Activated naive CD4-positive, alpha-beta T cell treated with anti-CD3 and anti-CD28 coated beads, Interleukin-2, amount 50 U/mL, for 16 hours (primary cell): ENCODE data around the gene ZMAT2.
"Not testable (repeated sequence)": the region's sequence is repeated elsewhere in the genome, so short reads cannot be mapped to it uniquely, and the experiment has no call there.

ENCODE experiments used
- DNase-seq: peaks from one replicate; pipeline ENCODE4 v3.0.0-alpha.2; 2020

ZMAT2 gene, protein sequence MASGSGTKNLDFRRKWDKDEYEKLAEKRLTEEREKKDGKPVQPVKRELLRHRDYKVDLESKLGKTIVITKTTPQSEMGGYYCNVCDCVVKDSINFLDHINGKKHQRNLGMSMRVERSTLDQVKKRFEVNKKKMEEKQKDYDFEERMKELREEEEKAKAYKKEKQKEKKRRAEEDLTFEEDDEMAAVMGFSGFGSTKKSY

DNA sequence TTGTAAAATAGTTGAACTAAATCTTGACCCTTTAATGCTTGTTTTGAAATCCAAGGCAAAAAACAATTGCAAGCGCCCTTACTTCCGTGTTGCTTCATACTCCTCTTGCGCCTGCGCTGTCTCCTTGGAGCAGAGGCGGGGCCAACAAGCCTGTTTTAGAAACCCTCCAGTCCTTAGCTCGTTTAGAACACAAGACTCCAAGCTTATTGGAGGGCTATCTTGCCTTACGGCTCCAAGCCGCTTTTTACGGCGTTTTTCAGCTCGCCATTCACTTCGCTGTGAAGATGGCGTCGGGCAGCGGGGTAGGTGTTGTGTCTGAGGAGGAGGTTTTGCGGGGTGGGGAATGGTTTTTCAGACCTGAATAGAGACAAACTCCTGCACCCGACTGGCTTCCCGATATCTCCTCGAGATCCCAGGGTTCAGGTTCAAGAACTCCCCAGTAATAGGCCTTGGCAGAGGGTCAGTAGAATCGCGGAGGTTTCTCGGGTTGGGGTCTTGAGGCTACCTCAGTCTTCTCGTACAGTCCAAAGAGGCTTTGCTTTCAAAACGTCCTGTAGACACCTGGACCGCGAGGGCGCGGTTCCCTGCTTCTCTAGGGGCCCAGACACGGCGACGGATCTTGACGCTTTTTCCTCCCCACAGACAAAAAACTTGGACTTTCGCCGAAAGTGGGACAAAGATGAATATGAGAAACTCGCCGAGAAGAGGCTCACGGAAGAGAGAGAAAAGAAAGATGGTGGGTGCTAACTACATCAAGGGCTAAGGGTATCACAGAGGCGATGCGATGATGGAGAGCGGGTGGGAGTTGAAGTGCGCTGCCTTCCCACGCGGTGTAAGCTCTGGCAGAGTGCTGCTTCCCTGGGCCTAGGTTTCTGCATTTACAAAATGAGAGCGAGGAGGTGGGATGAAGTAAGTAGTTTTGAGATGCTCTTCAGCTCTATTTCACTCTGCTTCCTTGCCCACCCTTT, at the start of gene ZMAT2:
ZMAT2 (plus strand) TSS at position 271 of the 968 bp plus-strand sequence; CDS start at position 285, 14 bp downstream.
- peak; percentile 93 for DNase-seq

DNA sequence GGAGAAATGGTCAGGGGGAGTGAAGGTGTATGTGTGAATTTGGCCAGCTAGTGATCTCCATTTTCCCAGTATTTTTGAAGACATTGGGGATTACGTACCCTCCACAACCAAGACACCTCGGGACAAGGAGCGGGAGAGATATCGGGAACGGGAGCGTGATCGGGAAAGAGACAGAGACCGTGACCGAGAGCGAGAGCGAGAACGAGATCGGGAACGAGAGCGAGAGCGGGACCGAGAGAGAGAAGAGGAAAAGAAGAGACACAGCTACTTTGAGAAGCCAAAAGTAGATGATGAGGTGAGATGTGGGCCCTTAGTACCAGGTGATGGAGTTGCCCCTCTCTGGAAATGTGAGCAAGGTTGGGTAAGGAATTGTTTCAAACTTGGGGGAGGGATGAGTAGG, 41.4 kb upstream of the ZMAT2 start:
- DNase-seq = no peak

DNA sequence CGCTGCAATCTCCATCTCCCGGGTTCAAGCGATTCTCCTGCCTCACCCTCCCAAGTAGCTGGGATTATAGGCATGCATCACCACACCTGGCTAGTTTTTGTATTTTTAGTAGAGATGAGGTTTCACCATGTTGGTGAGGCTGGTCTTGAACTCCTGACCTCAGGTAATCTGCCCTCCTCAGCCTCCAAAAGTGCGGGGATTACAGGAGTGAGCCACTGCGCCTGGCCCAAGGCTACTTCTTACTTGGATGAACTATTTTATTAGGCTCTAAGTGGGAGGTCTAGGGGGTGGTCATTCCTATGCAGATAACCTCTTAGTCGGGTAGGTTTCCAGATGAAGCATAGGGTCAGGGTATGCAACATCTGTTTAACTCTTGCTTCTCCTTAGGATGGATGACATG, 39.9 kb upstream of the ZMAT2 start:
- DNase-seq = not testable (repeated sequence)

DNA sequence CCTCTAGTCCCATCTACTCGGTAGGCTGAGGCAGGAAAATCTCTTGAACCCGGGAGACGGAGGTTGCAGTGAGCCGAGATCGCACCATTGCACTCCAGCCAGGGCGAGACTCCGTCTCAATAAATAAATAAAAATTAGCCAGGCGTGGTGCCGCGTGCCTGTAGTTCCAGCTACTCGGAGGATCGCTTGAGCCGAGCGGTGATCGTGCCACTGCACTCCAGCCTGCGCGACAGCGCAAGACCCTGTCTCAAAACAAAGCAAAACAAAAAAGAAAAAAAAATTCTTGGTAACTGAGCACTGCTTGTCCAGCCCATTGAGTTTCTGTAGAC, 36.3 kb upstream of the ZMAT2 start:
- DNase-seq = no peak

DNA sequence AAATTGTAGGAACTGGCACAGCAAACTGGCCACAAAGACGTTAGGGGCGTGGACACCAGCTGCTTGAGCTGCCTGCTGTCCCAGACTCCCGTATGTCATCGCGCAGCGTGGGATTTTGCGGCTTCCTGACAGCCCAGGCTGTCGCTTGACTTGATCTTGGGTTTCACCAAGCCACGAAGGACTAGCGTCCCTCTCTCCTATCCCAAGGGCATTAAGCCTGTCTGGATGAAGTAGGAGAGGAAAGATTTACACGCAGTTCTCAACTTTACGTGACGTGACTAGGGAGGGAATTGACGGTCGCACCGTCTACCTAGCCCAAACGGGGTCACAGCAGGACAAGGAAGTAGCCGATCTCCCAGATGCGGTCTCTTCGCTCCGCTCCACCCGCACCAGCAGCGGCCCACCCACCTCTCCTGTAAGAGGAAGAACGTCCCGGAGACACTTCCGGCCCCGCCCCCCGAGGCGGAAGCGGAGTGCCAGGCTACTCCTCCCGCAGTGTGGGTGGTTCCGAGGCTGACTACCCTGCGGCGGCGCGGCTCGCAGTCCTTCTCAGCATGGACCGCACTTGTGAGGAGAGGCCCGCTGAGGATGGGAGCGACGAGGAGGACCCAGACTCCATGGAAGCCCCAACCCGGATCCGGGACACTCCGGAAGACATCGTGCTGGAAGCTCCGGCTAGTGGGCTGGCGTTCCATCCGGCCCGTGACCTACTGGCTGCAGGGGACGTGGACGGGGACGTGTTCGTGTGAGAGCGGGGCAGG, 35.7 kb upstream of the ZMAT2 start, which contains the start of gene WDR55:
WDR55 (plus strand) TSS at position 546 of the 761 bp plus-strand sequence; CDS start at position 555, 9 bp downstream.
- DNase-seq = peak; percentile 97

DNA sequence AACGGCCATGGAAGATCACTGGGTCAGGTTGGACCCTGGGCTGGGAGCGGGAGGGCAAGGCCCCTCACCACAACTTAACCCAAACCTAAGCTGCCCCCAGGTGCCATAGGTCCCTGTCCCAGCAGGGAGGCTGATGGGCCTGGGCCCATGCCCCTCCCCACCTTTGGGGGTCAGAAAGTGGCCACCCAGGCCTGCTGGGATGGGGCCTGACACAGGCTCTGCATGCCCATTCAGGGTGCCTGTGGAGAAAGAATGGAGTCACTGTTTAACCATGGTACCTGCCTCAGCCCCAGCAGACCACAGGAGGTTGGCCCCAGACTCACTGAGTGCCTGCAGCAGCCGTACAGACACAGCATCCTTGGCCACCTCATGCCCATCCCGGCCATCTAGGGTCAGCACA, 29.2 kb upstream of the ZMAT2 start:
- DNase-seq = not testable (repeated sequence)

DNA sequence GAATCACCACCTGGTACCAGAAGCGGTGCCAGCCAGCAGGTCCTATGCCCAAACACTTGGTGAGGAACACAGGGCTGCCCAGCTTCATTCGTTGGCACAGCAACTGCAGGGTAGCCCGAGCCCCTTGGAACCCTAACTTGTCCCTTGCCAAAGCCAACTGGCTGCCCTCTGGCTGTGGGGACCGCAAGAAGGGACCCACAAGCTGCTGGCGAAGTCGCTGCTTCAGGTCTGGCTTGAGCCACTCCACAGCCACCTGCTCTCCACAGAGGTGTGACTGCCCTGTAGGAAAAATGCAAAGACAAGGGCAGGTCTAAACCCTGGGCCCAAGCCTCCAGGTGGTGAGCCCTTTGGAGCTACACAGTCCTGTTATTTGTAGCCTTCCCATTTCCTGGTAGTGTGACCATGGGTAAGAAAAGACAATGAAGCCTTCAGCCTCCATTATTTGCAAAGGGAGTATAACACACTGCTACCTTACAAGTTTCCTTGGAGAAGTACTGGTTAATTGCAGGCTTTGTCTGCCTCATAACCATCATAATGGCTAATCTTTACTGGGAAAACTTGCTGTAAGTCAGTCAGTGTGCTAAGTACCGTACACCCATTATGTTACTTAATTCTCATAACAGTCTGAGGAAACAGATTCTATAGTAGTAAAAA, 28.6 kb upstream of the ZMAT2 start:
- no peak for DNase-seq

DNA sequence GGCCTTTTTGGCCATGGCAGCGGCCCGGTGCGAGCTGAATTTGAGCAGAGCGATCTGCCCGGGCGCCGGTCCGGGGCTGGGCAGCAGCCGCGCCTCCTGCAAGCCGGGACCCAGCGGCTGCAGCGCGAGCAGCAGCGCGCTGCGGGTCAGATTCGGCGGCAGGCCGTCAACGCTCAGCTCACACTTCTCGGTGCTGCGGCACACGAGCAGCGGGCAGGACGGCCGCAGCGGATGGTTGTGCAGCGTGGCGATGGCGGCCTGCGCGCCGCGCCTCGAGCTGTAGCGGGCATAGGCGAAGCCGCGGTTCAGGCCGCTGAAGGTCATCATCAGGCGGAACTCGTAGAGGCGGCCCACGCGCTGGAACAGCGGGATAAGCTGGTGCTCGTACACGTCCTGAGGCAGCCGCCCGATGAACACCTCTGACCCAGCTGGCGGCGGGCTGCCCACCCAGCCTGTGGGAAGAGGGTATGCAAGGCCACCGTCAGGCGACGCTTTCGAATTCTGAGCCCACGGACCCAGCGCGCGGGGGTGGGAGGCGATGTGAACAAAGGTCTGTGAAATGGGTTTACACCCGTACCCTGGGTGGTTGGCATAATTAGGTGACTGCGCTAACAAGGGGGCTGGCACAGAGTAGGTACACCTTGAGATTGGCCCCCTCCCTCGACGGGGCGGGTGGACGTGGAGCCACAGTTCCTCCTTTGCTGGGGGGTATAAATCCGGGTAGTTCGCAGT, 27.6 kb upstream of the ZMAT2 start:
- no peak for DNase-seq

DNA sequence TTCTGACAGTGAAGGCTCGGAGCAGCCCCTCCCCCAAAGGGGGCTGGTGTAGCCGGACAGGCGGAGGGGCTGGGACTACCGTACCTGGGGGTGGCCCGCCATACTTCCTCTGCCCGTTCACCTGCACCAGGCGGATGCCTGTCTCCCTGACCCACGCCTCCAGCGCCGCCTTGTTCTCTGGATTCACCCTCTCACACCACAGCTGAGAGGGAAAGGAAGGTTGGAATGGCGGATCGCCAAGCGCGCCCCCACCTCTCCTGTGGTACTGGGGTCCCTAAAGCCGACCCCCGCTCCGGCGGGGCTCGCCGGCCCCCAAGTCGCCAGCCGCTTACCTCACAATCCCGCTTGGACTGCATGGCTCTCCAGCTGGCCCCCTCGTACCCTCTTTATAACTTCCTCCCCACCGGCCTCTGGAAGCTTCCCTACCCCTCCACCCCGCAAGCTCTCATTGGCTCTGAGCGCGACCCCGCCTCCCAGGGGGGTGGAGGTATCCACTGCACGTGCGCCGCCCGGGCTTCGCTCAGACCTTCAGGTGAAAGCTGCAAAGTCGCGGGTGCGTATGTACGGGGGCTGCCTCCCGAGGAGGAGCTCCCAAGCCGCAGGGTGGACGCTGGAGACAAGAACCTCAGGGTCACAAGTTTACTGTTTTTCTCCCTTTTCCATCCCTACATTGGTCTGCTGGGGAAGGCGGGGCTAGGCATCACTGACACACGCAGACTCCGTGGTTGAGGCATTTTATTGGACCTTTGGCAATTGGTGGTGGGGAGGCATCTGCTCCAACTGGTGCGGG, 26.9 kb upstream of the ZMAT2 start, which contains the start of gene DND1:
DND1 (minus strand) TSS at position 390 of the 790 bp plus-strand sequence; CDS start at position 356, 34 bp downstream.
- no peak for DNase-seq

DNA sequence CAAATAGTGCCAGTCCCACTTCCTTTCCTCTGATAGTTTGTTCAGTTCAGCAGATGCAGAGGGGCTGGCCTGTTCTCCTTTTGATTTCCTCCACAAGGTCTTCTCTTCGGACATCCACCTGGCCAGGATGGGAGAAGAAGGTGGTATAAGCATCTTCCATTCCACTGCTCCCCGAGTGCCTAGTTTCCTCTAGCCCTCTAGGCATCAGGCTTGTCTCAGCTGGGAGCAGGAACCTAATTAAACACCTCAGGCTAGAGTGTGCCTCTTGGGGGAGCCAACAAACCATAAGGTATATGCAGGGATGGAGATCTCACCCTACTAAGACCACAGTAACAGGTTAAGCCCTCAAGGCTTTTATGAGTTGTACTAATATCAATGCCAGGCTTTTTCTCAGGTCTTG, 26.0 kb upstream of the ZMAT2 start:
- DNase-seq = no peak

DNA sequence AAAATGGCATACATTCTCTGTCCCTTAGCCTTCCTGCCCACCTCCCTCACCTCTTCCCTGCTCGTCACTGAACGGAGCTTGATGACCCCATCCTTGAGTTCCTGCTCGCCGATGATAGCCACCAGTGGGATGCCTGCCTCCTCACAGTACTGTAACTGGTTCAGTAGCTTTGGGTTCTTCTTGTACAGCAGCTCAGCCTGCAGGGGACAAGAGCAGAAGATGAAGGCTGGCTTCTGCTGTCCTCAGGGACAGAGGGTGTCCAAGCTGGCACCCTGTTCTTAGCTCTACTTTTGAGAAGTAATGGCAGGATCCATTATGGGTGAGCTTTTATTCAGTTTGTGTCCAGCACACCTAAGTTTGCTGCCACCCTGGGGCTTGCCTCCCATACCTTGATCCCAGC, 25.6 kb upstream of the ZMAT2 start:
- DNase-seq = no peak

DNA sequence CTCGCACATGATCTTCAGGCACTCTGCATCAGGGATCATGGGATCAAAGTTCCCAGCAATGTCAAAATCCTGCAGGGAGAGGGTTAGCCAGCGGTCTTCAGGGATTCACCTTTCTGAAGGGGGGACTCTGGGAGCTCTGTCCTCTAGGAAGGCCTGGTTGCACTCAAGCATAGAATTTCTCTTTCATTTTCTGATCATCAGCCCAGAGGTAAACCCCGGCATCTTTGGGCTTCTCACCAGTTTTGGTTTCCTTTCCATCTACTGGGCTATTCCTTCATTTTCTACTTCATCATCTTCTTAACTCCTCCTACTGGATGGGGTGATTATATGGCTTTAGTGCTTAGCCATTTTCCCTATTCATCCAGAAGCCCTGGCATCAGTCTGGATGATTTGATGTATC, 22.3 kb upstream of the ZMAT2 start:
- no peak for DNase-seq

DNA sequence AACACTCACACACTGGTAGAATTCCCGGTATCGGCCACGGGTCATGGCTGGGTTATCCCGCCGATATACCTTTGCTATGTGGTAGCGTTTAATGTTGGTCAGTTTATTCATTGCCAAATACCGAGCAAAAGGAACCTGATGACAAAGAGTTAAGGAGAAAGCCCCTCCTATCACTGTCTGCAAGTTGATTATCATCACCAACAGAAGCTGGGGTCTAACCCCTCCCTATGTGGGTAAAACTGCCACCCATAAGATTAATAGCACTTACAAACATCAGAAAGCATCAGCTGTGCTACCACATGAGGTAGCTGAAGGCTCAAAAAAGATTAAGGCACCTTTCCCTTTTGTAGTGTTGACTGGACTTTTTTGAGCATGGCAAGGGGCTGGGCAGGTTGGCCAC, 21.3 kb upstream of the ZMAT2 start:
- no peak for DNase-seq

DNA sequence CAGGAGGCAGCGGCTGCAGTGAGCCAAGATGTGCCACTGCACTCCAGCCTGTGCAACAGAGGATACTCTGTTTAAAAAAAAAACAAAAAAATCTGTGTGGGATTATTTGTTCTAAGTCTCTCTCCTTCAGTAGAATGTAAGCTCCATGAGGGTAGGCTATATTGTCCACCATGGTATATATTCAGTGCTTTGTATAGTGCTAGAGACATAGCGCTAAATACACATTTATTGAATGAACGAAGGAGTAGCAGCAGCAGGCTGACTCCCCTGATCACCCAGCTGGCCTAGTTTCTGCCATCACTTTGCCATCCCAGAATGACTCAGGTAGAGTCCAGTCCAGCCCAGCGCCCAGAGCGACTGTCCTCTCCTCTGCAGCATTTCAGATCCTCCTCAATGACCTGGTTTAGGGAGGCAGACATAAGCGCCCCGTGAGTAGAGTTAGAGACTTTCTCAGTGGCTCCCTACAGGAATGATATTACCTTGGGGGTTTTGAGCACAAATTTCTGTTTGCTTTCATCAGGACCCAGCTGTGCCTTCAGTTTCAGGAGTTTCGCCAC, 9.8 kb upstream of the ZMAT2 start:
- no peak for DNase-seq

DNA sequence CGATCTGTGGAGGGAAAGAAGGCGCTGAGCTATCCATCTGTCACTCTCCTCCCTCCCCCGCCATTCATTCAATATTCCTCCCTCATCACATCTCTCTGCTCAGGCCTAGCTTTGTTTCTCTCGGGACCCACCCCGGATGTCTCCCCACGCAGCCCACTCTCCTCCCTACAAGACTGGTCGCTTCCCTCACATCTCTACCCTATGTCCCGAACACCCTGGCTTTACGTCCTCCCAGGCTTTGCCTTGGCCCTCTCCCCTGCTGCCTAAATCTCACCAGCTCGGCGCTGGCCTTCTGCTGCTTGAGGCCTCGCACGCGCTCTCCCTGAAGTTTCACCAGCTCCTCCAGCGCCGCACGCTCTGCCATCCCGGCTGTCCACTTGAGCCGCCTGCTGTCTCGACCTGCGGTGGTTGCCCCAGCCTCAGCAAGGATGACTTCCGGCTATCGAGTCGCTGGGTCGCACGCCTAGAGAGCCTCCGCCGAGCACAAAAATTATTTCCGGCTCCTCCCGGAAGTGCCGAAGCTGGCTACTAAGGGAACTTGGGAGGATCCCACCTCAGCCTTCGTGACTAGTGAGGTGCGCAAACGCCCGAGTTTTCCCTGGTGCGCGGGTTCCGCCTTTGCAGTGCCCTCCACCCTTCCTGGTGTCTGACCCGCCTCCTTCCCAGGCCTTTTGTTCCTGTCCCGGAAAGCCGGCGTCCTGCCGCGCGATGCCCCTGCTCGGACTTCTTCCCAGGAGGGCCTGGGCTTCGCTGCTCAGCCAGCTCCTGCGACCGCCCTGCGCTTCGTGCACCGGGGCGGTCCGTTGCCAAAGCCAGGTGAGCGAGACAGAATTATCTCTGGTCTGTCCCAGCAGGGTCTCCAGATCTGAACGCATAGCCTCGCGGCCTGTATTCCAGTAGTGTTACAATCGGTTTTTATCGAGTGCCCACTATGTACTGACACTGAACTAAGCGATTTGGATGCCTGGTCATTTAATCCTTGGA, 9.0 kb upstream of the ZMAT2 start, which contains the start of the genes HARS1 and HARS2:
HARS1 (minus strand) TSS at position 430 of the 984 bp plus-strand sequence; CDS start at position 364, 66 bp downstream.
HARS2 (plus strand) TSS at position 515 of the 984 bp plus-strand sequence; CDS start at position 709, 194 bp downstream.
- DNase-seq = peak; percentile 84

DNA sequence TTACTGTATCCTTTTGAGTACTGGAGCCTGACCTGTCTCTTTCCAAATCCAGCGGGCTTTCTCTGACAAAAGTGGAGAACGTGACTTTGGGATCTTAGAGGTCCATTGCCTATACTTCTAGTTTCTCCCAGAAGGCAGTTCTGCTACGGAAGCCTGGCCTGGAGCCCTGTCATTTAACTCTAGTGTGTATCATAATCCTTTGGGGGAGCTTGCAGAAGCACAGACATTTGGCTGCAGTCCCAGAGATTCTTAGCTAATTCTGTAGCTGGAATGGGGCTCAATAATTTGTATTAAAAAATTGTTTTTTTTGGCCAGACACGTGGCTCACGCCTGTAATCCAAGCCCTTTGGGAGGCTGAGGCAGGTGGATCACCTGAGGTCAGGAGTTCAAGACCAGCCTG, 6.0 kb upstream of the ZMAT2 start:
- no peak for DNase-seq

DNA sequence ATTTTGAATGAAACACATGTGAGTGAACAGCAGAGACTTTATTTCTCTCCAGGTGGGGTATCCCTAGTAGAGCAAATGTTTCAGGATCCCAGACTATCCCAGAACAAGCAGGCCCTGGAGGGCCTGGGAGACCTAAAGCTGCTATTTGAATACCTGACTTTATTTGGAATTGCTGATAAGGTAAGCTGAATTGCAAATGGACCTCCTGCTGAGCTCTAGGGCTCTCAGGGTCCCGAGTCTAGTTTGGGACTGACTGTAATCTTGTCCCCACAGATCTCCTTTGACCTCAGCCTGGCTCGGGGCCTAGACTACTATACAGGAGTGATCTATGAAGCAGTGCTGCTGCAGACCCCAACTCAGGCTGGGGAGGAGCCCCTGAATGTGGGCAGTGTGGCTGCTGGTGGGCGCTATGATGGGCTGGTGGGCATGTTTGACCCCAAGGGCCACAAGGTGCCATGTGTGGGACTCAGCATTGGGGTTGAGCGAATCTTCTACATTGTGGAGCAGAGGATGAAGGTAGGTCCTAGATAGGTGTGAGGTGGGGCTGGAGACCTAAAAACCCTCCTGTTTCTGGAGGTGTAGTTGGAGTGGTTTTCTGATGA, 3.3 kb upstream of the ZMAT2 start:
- no peak for DNase-seq

DNA sequence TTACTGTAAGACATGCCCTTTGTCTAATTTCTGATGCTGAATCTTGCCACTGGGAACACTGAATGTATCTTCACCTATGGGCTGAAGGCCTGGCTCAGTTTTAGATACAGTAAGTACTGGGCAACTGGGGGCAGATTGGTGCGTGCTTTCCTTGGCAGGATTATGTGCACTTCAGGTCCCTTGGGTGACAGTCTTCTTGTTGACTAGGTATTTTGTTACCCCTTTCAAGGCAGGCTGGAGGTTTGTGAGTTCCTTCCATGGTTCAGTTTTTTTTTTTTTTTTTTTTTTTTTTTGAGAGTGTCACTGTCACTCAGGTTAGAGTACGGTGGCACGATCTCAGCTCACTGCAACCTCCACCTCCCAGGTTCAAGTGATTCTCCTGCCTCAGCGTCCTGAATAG, 7.6 kb downstream of the ZMAT2 start:
- DNase-seq = no peak

DNA sequence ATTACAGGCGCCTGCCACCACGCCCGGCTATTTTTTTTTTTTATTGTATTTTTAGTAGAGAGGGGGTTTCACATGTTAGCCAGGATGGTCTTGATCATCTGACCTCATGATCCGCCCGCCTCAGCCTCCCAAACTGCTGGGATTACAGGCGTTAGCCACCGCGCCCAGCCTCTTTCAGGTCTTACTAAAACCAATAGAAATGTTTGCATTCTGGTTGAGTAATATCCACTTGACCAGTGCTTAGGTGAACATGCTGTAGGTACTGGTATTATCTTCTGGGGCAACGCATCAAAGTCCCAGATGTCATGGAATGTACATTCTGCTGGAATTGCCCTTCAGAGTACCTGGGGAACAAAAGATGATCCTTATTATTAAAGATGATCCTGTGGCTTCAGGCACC, 8.5 kb downstream of the ZMAT2 start:
- not testable (repeated sequence) for DNase-seq
